DMS79 (cell line): ENCODE data around the gene MAOA.
"Not testable (repeated sequence)": the region's sequence is repeated elsewhere in the genome, so short reads cannot be mapped to it uniquely, and the experiment has no call there.

Source experiments
- DNase-seq: peaks from one replicate; lab custom pipeline; 2025; lab: John Stamatoyannopoulos, UW

MAOA gene

GRCh38 chrX:43717161-43717560 is 61.1 kb downstream of the MAOA start:
- no peak for DNase-seq

DNA sequence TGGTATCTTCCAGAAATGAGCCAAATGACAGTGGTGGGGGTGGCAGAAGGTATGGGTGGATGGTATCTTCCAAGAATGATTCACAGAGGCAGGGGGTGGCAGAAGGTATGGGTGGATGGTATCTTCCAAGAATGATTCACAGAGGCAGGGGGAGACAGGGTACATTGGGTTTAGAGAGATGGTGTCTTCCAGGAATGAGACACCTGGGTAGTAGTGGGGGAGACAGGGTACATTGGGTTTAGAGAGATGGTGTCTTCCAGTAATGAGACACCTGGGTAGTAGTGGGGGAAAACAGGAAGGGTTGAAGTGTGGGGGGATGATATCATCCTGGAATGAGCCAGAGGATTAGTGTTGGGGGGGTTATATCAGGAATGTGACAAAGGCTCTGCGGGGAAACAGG is 62.0 kb downstream of the MAOA start:
- DNase-seq = no peak

- no peak for DNase-seq
Measured at GRCh38 chrX:43718546-43718945, 62.4 kb downstream of the MAOA start.

DNA sequence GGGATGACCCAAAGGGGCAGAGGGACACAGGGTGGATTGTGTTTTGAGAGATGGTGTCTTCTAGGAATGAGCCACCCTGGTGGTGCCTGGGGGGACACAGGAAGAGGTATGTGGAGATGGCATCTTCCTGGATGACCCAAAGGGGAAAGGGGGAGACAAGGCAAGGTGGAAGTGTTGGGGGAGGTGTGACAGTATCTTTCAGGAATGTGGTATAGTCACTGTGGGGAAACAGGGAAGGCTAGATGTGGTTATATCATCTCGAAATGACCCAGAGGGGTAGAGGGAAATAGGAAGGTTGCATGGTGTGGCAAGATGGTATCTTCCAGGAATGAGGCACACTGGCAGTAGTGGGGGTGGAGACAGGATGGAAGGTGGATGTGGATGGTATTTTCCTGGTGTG is 62.9 kb downstream of the MAOA start:
- no peak for DNase-seq

- DNase-seq = no peak
Measured at GRCh38 chrX:43720082-43720481, 64.0 kb downstream of the MAOA start.

- DNase-seq = no peak
Measured at GRCh38 chrX:43720961-43721360, 64.9 kb downstream of the MAOA start.

DNA sequence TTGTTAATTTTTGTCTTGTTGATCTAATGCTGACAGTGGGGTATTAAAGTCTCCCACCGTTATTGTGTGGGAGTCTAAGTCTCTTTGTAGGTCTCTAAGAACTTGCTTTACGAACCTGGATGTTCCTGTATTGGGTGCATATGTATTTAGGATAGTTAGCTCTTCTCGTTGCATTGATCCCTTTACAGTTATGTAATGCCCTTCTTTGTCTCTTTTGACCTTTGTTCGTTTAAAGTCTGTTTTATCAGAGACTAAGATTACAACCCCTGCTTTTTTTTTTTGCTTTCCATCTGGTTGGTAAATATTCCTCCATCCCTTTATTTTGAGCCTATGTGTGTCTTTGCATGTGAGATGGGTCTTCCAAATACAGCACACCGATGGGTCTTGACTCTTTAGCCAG is 69.1 kb downstream of the MAOA start:
- not testable (repeated sequence) for DNase-seq

GRCh38 chrX:43727254-43727653 is 71.2 kb downstream of the MAOA start:
- not testable (repeated sequence) for DNase-seq

- DNase-seq = no peak
Measured at GRCh38 chrX:43728002-43728401, 71.9 kb downstream of the MAOA start.

GRCh38 chrX:43728966-43729365 is 72.9 kb downstream of the MAOA start:
- DNase-seq = no peak

DNA sequence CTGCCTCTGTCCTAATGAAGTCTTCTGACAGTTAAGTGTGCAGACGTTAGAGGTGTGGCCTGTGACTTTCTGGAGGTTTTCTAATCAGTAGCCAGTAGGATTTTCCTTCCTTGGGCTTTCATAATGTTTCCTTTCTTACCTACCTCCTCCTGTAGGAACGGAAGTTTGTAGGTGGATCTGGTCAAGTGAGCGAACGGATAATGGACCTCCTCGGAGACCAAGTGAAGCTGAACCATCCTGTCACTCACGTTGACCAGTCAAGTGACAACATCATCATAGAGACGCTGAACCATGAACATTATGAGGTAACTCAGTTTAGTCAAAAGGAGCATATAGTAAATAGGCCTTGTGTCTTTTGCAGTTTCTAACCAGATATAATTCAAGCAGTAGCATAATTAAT is 75.0 kb downstream of the MAOA start:
- DNase-seq = no peak

GRCh38 chrX:43733699-43734098 is 77.6 kb downstream of the MAOA start:
- no peak for DNase-seq

- no peak for DNase-seq
Measured at GRCh38 chrX:43734444-43734843, 78.3 kb downstream of the MAOA start.

DNA sequence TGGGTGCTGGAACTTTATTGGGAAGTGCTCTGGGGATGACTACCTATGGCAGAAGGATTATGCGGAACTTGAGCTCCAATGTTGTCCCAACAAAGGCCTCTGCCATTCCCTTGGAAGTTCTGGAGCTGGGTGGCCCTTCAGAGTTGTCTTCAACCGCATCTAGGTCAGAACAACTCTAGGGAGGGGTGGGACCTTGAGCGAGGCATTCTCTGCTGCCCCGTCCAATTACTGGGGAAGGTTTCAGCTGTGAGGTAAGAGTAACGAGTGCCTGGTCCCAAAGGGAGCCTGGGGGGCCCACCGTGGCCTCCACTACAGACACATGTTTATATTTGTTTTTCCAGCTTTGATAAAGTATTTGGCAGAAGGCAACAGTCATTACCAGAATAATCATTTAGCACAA is 79.4 kb downstream of the MAOA start:
- no peak for DNase-seq

- no peak for DNase-seq
Measured at GRCh38 chrX:43735957-43736356, 79.9 kb downstream of the MAOA start.

DNA sequence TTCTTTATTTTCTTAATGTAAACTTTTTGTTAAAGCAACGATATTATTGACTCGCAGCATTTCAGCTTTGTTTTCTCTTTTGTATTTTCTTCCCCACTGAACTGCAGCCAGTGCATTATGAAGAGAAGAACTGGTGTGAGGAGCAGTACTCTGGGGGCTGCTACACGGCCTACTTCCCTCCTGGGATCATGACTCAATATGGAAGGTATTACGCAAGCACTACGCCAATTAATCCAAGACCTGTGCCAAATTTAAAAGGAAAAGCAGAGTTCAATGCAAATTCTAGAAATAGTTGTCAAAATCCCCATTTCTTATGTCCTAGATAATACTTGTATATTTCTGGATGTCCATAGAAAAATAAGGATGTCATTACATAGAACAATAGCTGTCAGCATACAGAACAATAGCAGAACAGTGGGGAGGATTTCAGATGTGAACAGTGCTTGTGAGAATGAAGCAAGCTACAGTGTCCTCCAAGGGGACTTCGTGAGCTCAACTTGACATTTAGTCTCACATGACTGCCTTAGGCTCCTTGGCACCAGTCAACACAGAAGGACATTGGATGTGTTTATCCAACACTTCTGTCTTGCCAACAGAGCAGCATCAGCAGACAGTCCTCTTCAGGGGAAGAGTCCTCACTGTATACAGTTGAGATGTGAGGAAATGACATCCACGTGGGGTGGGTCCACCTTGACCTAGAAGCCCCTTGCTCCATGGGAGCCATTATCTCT is 85.9 kb downstream of the MAOA start:
- no peak for DNase-seq

DNA sequence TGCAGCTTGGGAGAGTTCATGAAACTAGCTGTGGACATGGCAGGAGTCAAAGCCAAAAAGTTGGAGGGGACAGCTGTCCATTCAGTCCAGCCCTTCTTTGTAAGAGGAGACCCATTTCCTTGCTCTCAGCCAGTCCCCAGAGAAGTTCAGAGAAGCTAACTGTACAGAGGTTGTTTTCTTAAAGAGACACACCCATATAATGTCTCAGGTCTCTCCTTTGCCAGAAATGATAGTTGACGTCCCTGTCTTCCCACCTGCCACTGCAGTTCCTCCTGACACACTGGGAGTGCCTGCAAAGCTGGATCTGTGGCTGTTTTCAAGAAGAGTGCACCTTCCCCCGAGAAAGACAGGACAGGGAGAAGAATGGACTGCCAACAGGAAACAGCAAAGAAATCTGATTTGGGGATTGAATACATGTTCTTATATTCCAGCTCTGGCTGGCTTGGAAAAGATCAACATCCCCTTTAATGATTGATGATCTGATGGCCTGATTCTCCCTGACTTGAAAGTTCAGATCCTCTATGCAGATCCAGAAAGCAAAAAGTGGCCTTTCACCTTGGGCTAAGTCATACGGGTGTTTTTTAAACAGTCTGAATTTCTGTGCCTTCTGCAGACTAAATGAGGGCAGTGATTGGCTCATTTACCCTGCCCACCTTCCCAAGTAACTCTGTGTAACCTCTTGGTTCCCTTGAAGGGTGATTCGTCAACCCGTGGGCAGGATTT is 87.2 kb downstream of the MAOA start:
- no peak for DNase-seq

DNA sequence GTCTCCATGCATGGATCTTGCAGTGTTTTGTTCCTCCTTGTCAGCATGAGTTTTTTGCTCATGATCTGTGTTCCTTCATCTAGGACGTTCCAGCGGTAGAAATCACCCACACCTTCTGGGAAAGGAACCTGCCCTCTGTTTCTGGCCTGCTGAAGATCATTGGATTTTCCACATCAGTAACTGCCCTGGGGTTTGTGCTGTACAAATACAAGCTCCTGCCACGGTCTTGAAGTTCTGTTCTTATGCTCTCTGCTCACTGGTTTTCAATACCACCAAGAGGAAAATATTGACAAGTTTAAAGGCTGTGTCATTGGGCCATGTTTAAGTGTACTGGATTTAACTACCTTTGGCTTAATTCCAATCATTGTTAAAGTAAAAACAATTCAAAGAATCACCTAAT is 88.2 kb downstream of the MAOA start:
- DNase-seq = no peak

- DNase-seq = no peak
Measured at GRCh38 chrX:43745938-43746721, 90.0 kb downstream of the MAOA start.

- no peak for DNase-seq
Measured at GRCh38 chrX:43747476-43747875, 91.4 kb downstream of the MAOA start.

GRCh38 chrX:43750248-43750676 is 94.2 kb downstream of the MAOA start:
- no peak for DNase-seq

DNA sequence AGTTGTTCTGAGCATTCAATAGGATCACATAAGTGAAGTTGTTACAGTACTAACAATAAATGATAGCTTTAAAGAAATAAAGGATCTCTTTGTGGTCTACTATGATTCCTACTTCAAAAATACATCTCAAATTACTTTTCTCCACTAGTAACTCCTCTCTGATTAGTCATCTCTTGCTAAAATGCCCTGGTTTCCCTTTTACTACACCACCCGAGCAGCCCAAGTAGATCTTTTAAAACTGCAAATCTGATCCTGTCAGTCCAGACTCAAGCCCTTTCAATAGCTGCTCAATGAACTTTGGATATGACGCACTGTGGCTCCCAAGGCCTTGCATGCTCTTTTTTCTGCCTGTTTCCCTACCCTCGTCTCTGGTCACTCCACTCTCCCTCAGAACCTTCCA is 97.5 kb downstream of the MAOA start:
- DNase-seq = no peak

DNA sequence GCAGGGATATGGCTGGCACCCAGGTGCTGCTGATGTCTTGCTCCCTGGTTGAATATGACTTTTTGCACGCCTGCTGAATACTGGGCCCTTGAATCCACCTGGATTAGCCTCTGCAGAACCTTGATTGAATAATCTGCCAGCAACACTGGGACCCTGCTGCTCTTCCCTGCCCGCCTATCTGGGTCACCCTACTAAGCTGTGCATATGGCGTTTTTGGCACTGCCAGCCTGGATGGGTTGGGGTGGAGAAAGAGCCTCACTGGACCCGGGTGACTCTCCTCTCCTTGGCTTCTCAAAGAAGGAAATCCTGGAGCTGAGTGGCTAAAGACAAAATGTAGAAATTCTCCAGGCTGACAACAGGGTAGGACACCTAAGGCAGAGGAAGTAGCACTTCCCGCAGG is 100.0 kb downstream of the MAOA start:
- no peak for DNase-seq
